ENCODE results near the gene GLYATL3.

GRCh38 chr6:49548613-49549304 is 49.0 kb downstream of the GLYATL3 start:
- TF ChIP-seq EZH2 (IDR thresholded peaks at IDR 0.05) (no peak), POLR2AphosphoS5 (IDR thresholded peaks at IDR 0.05; ENCODE audit: borderline replicate concordance, low read depth, low read length) (no peak), FOXP2 (optimal IDR thresholded peaks at IDR 0.05; ENCODE audit: control extremely low read depth, extremely low read length, insufficient read depth) (no peak)
